Heart right ventricle (tissue), 16 donors: ENCODE results near the gene TM4SF5. TPM values are rescaled to one million over a fixed set of nuclear protein-coding genes. Genes with fewer than 3 reads are reported as not detected.

Experiments
- ATAC-seq, 8 donors: fragments of 200-7000 bp; cut with Tn5 transposase; one replicate each; pipeline ENCODE4 v1.9.1; 2020; ENCODE audit warnings: mild to moderate bottlenecking in 8 of 8, moderate library complexity in 8 of 8, moderate number of reproducible peaks in 1 of 8
- DNase-seq, 2 donors: peaks; one replicate each; pipeline ENCODE4 v3.0.0-alpha.2; 2020
- H3K27ac ChIP-seq, 10 donors: fragments of 200-600 bp; sonication (generic) in 2 of 10; one replicate each; pipeline versions ENCODE4 v1.5.0 to v1.8.0; 2020 to 2022; ENCODE audit warnings: mild to moderate bottlenecking in 3 of 10
- H3K27me3 ChIP-seq, 7 donors: fragments of 200-600 bp; one replicate each; pipeline ENCODE4 v1.8.0; 2021 to 2022; ENCODE audit warnings: mild to moderate bottlenecking in 2 of 7
- H3K36me3 ChIP-seq, 9 donors: fragments of 200-600 bp; sonication (generic) in 1 of 9; one replicate each; pipeline versions ENCODE4 v1.5.0 to v1.8.0; 2020 to 2022; ENCODE audit warnings: mild to moderate bottlenecking in 2 of 9
- H3K4me1 ChIP-seq, 9 donors: fragments of 200-600 bp; sonication (generic) in 1 of 9; one replicate each; pipeline versions ENCODE4 v1.5.0 to v1.8.0; 2020 to 2022; ENCODE audit warnings: mild to moderate bottlenecking in 4 of 9
- H3K4me3 ChIP-seq, 10 donors: fragments of 200-600 bp; sonication (generic) in 2 of 10; one replicate each; pipeline versions ENCODE4 v1.5.0 to v1.8.0; 2020 to 2022; ENCODE audit warnings: mild to moderate bottlenecking in 7 of 10, moderate library complexity in 2 of 10
- H3K9me3 ChIP-seq, 11 donors: fragments of 200-600 bp in 10 of 11; sonication (generic) in 2 of 11; one replicate each; pipeline versions ENCODE4 v1.5.0 to v1.8.0; 2013 to 2022; ENCODE audit warnings: mild to moderate bottlenecking in 2 of 11, control low read depth in 1 of 11, moderate library complexity in 1 of 11
- WGBS, 2 donors: extraction: QIAGEN DNeasy Blood & Tissue Kit; methylation state at CpG; one replicate each; pipeline ENCODE4 v1.1.7; 2013; ENCODE audit warnings: inconsistent platforms in 1 of 2; 5-methylcytosine and 5-hydroxymethylcytosine counted together
- intact Hi-C, 10 donors: fragments of 100-400 bp; cut with DNase I; formaldehyde crosslinking; loops; one replicate each; pipeline versions ENCODE4 v1.11.1 to v1.14.2; 2022
- polyA plus RNA-seq, 2 donors: library from polyadenylated mRNA; stranded (reverse); fragments of 200-250 nt; gene quantifications; one replicate each; pipeline ENCODE4 v1.2.3, GENCODE V29; 2013
- total RNA-seq, 10 donors: library from RNA; stranded (reverse); fragmentation: NEBNext Ultra II Directional in 3 of 10; extraction: Animal tissue kit (Norgen Biotek cat#: 25700) in 3 of 10; gene quantifications; one replicate each; pipeline versions ENCODE4 v1.2.1 to v1.2.4, GENCODE V29; 2021 to 2023
- TF ChIP-seq, protein P1 (sequence below), 9 donors: fragments of 200-600 bp; sonication (generic) in 2 of 9; IDR thresholded peaks; one replicate each; pipeline versions ENCODE4 v1.5.0 to v1.8.0; 2021 to 2022; ENCODE audit warnings: antibody characterized with exemption in 9 of 9, mild to moderate bottlenecking in 5 of 9, moderate library complexity in 1 of 9
- donor health status: Arrhythmogenic right ventricular cardiomyopathy.
- donor health status: ischemic (EF 13 %, LVEDD 7.1; RV severe dilation, severe dysfunction).
- donor health status: healthy with polysubstance abuse.
- donor health status: DM: no; HTN: yes; CAD: no.
- donor health status: DM: no; HTN: no; CAD: no.
- donor health status: ischemic (EF 25% LVEDD 6.9; RV normal size, moderate dysfunction).
- donor health status: ischemic (EF 25% LVEDD 5.7; RV mildly dilated, moderate dysfunction).
- donor health status: healthy.
- donor health status: DM: yes; HTN: yes; CAD: no.
- donor health status: Ischemic cardiomyopathy.
- donor health status: ischemic (EF 35%, LVEDD 5.7; RV mildly dilated, moderate dysfunction).
- donor health status: nonischemic (EF 11% LVEDD 7.7; RV severe dilation, severe dysfunction).
- donor health status: DM: yes; HTN: yes; CAD: no.
- donor health status: PGD.
- donor health status: ischemic (EF 29% LVEDD 5.4; RV normal size, mild dysfunction).
- donor health status: nonischemic (EF 23%, LVEDD 6.1; RV moderate dilation, normal function).

TM4SF5 gene
- total and polyA plus RNA-seq, 12 donors: not detected

DNA sequence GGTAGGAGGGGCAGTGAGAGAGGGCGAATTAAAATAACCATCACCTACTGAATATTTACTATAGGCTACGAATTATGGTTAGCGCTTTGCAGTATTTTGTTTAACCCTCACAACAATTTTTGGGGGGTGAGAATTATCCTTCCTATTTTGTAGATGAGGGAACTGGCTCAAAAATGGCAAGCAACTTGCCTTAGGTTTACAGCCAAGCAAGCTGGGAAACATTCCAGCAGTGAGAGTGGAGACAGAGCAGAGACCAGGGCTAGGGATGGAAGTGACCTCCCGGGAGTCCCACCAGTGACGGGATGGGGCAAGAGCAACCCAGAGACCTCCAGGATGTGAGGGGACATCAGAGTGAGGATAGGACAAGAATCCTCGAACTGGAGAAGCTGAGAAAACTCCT is 14.8 kb downstream of the TM4SF5 start:
- intact Hi-C loops: loop anchor here in 9 of 10 donors (2.0 to 10.0 kb wide), 7 partner anchors 44 to 116 kb away; partner anchors contain the start of genes MED11 (in 6 of the 9), ARRB2 (in 2 of the 9), CXCL16 (in 2 of the 9) and ZMYND15 (in 2 of the 9)
- Histone ChIP-seq H3K4me1 (peaks cover 16 to 50% (median 44%) of the 10 kb centered on the region in 9 donors), H3K27me3 (peaks cover 0 to 75% (median 44%) of the 10 kb centered on the region in 7 donors), H3K4me3 (peak overlapping the region in 9 of 10 donors; percentile 23 to 55 (median 40)), H3K9me3 (no peaks in the 10 kb centered on the region), H3K27ac (peak overlapping the region in 5 of 10 donors; percentile 10 to 50 (median 42)), H3K36me3 (no peaks in the 10 kb centered on the region)
- ATAC-seq (no peak), DNase-seq (peak in 1 of 2 donors; percentile 46)
- TF ChIP-seq, protein P1, sequence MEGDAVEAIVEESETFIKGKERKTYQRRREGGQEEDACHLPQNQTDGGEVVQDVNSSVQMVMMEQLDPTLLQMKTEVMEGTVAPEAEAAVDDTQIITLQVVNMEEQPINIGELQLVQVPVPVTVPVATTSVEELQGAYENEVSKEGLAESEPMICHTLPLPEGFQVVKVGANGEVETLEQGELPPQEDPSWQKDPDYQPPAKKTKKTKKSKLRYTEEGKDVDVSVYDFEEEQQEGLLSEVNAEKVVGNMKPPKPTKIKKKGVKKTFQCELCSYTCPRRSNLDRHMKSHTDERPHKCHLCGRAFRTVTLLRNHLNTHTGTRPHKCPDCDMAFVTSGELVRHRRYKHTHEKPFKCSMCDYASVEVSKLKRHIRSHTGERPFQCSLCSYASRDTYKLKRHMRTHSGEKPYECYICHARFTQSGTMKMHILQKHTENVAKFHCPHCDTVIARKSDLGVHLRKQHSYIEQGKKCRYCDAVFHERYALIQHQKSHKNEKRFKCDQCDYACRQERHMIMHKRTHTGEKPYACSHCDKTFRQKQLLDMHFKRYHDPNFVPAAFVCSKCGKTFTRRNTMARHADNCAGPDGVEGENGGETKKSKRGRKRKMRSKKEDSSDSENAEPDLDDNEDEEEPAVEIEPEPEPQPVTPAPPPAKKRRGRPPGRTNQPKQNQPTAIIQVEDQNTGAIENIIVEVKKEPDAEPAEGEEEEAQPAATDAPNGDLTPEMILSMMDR (IDR thresholded peaks at IDR 0.05): no peak
- 5 to 8% methylated on average over 6 of the region's 6 CpGs for WGBS, 2 donors

DNA sequence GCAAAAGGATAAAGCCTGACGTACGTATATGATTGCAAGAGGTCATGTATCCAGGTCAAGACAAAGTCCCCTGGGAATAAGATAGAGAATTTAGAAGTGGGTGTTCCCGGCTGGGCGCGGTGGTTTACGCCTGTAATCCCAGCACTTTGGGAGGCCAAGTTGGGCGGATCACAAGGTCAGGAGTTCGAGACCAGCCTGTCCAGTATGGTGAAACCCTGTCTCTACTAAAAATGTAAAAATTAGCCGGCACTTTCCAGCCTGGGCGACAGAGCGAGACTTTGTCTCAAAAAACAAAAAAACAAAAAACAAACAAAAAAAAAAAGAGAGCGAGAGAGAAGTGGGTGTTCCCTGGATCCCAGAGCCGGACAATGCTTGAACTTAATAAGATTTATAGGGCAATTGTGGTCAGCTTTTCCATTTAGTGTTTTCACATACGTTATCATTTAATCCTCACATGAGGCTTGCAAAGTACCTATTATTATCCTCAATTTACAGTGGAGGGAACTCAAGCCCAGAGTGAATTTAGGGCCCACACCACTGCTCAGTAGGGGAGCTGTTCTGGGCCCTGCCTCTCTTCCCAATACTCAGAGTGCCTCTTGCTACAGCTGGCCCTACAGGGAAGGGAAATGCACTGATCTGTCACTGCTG is 16.6 kb downstream of the TM4SF5 start:
- Histone ChIP-seq H3K4me3 (peak overlapping the region in 2 of 10 donors; percentile 78 to 81), H3K9me3 (no peaks in the 10 kb centered on the region), H3K4me1 (peaks cover 16 to 50% (median 44%) of the 10 kb centered on the region in 9 donors), H3K36me3 (no peaks in the 10 kb centered on the region), H3K27ac (peak overlapping the region in 2 of 10 donors; percentile 92 to 98), H3K27me3 (peaks cover 0 to 58% (median 26%) of the 10 kb centered on the region in 7 donors)
- DNase-seq (no peak), ATAC-seq (no peak)
- TF ChIP-seq, protein P1 (IDR thresholded peaks at IDR 0.05): no peak
- intact Hi-C loops: loop anchor here (2.0 to 10.0 kb wide), 8 partner anchors 46 to 114 kb away; partner anchors contain the start of genes MED11 (in 6 of the 10), ARRB2 (in 2 of the 10), CXCL16 (in 2 of the 10) and ZMYND15 (in 2 of the 10)
- 82 to 86% methylated on average over 14 of the region's 14 CpGs for WGBS, 2 donors

DNA sequence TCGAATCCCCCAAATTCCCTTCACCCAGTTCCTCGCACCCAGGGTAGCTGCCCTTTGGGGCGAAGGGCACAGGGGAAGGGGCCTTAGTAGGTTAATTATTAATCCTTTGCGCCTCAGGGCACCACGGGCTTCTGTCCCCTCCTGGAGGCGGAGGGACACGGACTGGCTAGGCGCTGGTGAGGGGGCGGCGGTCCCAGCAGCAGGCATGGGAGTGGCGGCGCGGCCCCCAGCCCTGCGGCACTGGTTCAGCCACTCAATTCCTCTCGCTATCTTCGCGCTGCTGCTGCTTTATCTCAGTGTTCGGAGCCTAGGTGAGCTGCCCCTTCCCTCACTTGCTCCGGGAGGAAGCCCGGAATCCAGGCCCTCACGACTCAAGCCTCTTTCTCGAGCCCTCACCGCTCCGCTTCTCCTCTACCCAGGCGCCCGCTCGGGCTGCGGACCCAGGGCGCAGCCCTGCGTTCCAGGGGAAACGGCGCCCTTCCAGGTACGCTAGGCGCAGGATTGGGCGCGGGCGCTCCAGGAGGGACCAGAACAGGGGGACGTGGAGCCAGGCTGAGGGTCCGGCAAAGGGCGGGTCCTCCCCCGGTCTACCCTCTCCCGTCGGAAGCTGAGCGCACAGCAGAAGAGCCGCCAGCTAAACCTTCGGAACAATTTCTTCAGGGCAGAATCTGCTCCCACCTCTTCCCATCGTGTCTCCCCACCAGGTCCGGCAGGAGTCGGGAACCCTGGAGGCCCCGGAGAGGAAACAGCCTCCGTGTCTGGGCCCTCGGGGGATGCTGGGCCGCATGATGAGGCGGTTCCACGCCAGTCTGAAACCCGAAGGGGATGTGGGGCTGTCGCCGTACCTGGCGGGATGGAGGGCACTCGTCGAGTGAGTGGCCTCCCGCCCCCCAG is 17.4 kb downstream of the TM4SF5 start, which contains the start of gene GLTPD2:
GLTPD2 (plus strand) TSS at position 158 of the 894 bp plus-strand sequence; CDS start at position 206, 48 bp downstream.
- intact Hi-C loops: loop anchor here (2.0 to 10.0 kb wide), 8 partner anchors 47 to 113 kb away; partner anchors contain the start of genes MED11 (in 6 of the 10), ARRB2 (in 2 of the 10), CXCL16 (in 2 of the 10) and ZMYND15 (in 2 of the 10)
- H3K4me3 ChIP-seq: peak within 1 kb of the TSS; percentile 19 to 91 (median 74)
- ATAC-seq (peak in 3 of 8 donors; percentile 0 to 3 (median 1)), DNase-seq (no peak)
- no peaks in the 10 kb centered on the region for H3K9me3 ChIP-seq
- H3K36me3 ChIP-seq: no peaks in the 10 kb centered on the region
- TF ChIP-seq, protein P1 (IDR thresholded peaks at IDR 0.05): no peak
- peaks cover 0 to 50% (median 19%) of the 10 kb centered on the region in 7 donors for H3K27me3 ChIP-seq
- peaks cover 16 to 50% (median 44%) of the 10 kb centered on the region in 9 donors for H3K4me1 ChIP-seq
- peak within 1 kb of the TSS; percentile 92 to 99 (median 97) for H3K27ac ChIP-seq
- 30 to 42% methylated on average over 62 of the region's 62 CpGs for whole genome bisulfite sequencing, 2 donors

DNA sequence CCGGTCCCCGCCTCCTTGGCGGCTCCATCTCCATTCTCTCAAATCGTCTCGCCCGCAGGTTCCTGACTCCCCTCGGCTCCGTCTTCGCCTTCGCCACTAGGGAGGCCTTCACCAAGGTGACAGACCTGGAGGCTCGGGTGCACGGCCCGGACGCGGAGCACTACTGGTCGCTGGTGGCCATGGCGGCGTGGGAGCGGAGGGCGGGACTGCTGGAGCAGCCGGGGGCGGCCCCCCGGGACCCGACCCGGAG is 17.9 kb downstream of the TM4SF5 start:
- 1 to 2% methylated on average over 12 to 25 of the region's 25 CpGs for WGBS, 2 donors
- TF ChIP-seq, protein P1 (IDR thresholded peaks at IDR 0.05): no peak
- DNase-seq (no peak), ATAC-seq (no peak)
- H3K27ac ChIP-seq: peak overlapping the region; percentile 92 to 99 (median 97)
- H3K4me3 ChIP-seq: peak overlapping the region; percentile 19 to 91 (median 74)
- intact Hi-C loops: loop anchor here (2.0 to 10.0 kb wide), 8 partner anchors 47 to 113 kb away; partner anchors contain the start of genes MED11 (in 6 of the 10), ARRB2 (in 2 of the 10), CXCL16 (in 2 of the 10) and ZMYND15 (in 2 of the 10)
- H3K36me3 ChIP-seq: no peaks in the 10 kb centered on the region
- H3K9me3 ChIP-seq: no peaks in the 10 kb centered on the region
- H3K4me1 ChIP-seq: peaks cover 16 to 50% (median 44%) of the 10 kb centered on the region in 9 donors
- peaks cover 0 to 44% (median 13%) of the 10 kb centered on the region in 7 donors for H3K27me3 ChIP-seq
